Measurements from ENCODE around the gene ZNF778. TPM values are rescaled to one million over a fixed set of nuclear protein-coding genes. Genes with fewer than 3 reads are reported as not detected.
"Not testable (repeated sequence)": the region's sequence is repeated elsewhere in the genome, so short reads cannot be mapped to it uniquely, and the experiment has no call there.

The ZNF778 gene
- polyA plus RNA-seq, 1 donor = 4.3 TPM

- H3K27me3 ChIP-seq (ENCODE audit: control insufficient read depth, insufficient read depth, low read length) = no peaks in the 10 kb centered on the region
- no CpG with 5 or more reads among the region's 19 CpGs for WGBS (ENCODE audit: insufficient coverage, low lambda C conversion rate)
- peaks cover 16% of the 10 kb centered on the region for H3K9me3 ChIP-seq (ENCODE audit: control insufficient read depth, low read depth, low read length)
- no peak for DNase-seq
- no peak overlapping the region for H3K27ac ChIP-seq (ENCODE audit: low read length)
- peaks cover 38% of the 10 kb centered on the region for H3K36me3 ChIP-seq (ENCODE audit: control insufficient read depth, insufficient read depth, low read length)
- no peak overlapping the region for H3K4me3 ChIP-seq (ENCODE audit: low read length)
- H3K4me1 ChIP-seq (ENCODE audit: control insufficient read depth, insufficient read depth, low read length) = no peaks in the 10 kb centered on the region
These were observed 47.5 kb downstream of the ZNF778 start for GRCh38 chr16:89264800-89265550.

GRCh38 chr16:89265647-89266046 is 48.1 kb downstream of the ZNF778 start:
- Histone ChIP-seq H3K4me1 (ENCODE audit: control insufficient read depth, insufficient read depth, low read length) (no peaks in the 10 kb centered on the region), H3K27me3 (ENCODE audit: control insufficient read depth, insufficient read depth, low read length) (no peaks in the 10 kb centered on the region), H3K9me3 (ENCODE audit: control insufficient read depth, low read depth, low read length) (peaks cover 16% of the 10 kb centered on the region), H3K4me3 (ENCODE audit: low read length) (no peak overlapping the region), H3K36me3 (ENCODE audit: control insufficient read depth, insufficient read depth, low read length) (peaks cover 44% of the 10 kb centered on the region), H3K27ac (ENCODE audit: low read length) (no peak overlapping the region)
- DNase-seq = no peak
- no CpG with 5 or more reads among the region's 21 CpGs for WGBS (ENCODE audit: insufficient coverage, low lambda C conversion rate)

- no peak for DNase-seq
- H3K9me3 ChIP-seq (ENCODE audit: control insufficient read depth, low read depth, low read length) = peaks cover 16% of the 10 kb centered on the region
- H3K27me3 ChIP-seq (ENCODE audit: control insufficient read depth, insufficient read depth, low read length) = no peaks in the 10 kb centered on the region
- no peak overlapping the region for H3K27ac ChIP-seq (ENCODE audit: low read length)
- no CpG with 5 or more reads among the region's 17 CpGs for WGBS (ENCODE audit: insufficient coverage, low lambda C conversion rate)
- H3K36me3 ChIP-seq (ENCODE audit: control insufficient read depth, insufficient read depth, low read length) = peaks cover 54% of the 10 kb centered on the region
- no peak overlapping the region for H3K4me3 ChIP-seq (ENCODE audit: low read length)
- no peaks in the 10 kb centered on the region for H3K4me1 ChIP-seq (ENCODE audit: control insufficient read depth, insufficient read depth, low read length)
These were observed 49.1 kb downstream of the ZNF778 start for GRCh38 chr16:89266521-89267134.

- WGBS (ENCODE audit: insufficient coverage, low lambda C conversion rate) = no CpG with 5 or more reads among the region's 15 CpGs
- not testable (repeated sequence) for H3K27ac ChIP-seq (ENCODE audit: low read length); DNase-seq; H3K4me1 ChIP-seq (ENCODE audit: control insufficient read depth, insufficient read depth, low read length); H3K4me3 ChIP-seq (ENCODE audit: low read length); H3K27me3 ChIP-seq (ENCODE audit: control insufficient read depth, insufficient read depth, low read length); H3K9me3 ChIP-seq (ENCODE audit: control insufficient read depth, low read depth, low read length)
- H3K36me3 ChIP-seq (ENCODE audit: control insufficient read depth, insufficient read depth, low read length) = peaks cover 64% of the 10 kb centered on the region
These were observed 50.2 kb downstream of the ZNF778 start for GRCh38 chr16:89267746-89268145.

GRCh38 chr16:89268585-89268984 is 51.1 kb downstream of the ZNF778 start:
- Histone ChIP-seq H3K36me3 (ENCODE audit: control insufficient read depth, insufficient read depth, low read length) (peaks cover 71% of the 10 kb centered on the region), H3K4me3 (ENCODE audit: low read length) (no peak overlapping the region), H3K27ac (ENCODE audit: low read length) (no peak overlapping the region), H3K27me3 (ENCODE audit: control insufficient read depth, insufficient read depth, low read length) (no peaks in the 10 kb centered on the region), H3K9me3 (ENCODE audit: control insufficient read depth, low read depth, low read length) (no peaks in the 10 kb centered on the region), H3K4me1 (ENCODE audit: control insufficient read depth, insufficient read depth, low read length) (no peaks in the 10 kb centered on the region)
- no peak for DNase-seq
- WGBS (ENCODE audit: insufficient coverage, low lambda C conversion rate) = 88% methylated on average over 1 of the region's 19 CpGs

- Histone ChIP-seq H3K27me3 (ENCODE audit: control insufficient read depth, insufficient read depth, low read length) (no peaks in the 10 kb centered on the region), H3K27ac (ENCODE audit: low read length) (no peak overlapping the region), H3K4me1 (ENCODE audit: control insufficient read depth, insufficient read depth, low read length) (no peaks in the 10 kb centered on the region), H3K9me3 (ENCODE audit: control insufficient read depth, low read depth, low read length) (no peaks in the 10 kb centered on the region), H3K4me3 (ENCODE audit: low read length) (no peak overlapping the region), H3K36me3 (ENCODE audit: control insufficient read depth, insufficient read depth, low read length) (peaks cover 77% of the 10 kb centered on the region)
- no peak for DNase-seq
- 94% methylated on average over 2 of the region's 14 CpGs for WGBS (ENCODE audit: insufficient coverage, low lambda C conversion rate)
These were observed 51.7 kb downstream of the ZNF778 start for GRCh38 chr16:89268987-89269735.

- no peak for DNase-seq
- H3K27ac ChIP-seq (ENCODE audit: low read length) = no peak overlapping the region
- H3K4me3 ChIP-seq (ENCODE audit: low read length) = no peak overlapping the region
- no peaks in the 10 kb centered on the region for H3K27me3 ChIP-seq (ENCODE audit: control insufficient read depth, insufficient read depth, low read length)
- WGBS (ENCODE audit: insufficient coverage, low lambda C conversion rate) = no CpG with 5 or more reads among the region's 27 CpGs
- H3K9me3 ChIP-seq (ENCODE audit: control insufficient read depth, low read depth, low read length) = no peaks in the 10 kb centered on the region
- no peaks in the 10 kb centered on the region for H3K4me1 ChIP-seq (ENCODE audit: control insufficient read depth, insufficient read depth, low read length)
- H3K36me3 ChIP-seq (ENCODE audit: control insufficient read depth, insufficient read depth, low read length) = peaks cover 82% of the 10 kb centered on the region
These were observed 52.5 kb downstream of the ZNF778 start for GRCh38 chr16:89269805-89270665.

GRCh38 chr16:89270666-89271345 is 53.3 kb downstream of the ZNF778 start:
- H3K27me3 ChIP-seq (ENCODE audit: control insufficient read depth, insufficient read depth, low read length) = no peaks in the 10 kb centered on the region
- no peak overlapping the region for H3K27ac ChIP-seq (ENCODE audit: low read length)
- peaks cover 82% of the 10 kb centered on the region for H3K36me3 ChIP-seq (ENCODE audit: control insufficient read depth, insufficient read depth, low read length)
- DNase-seq = no peak
- no peaks in the 10 kb centered on the region for H3K4me1 ChIP-seq (ENCODE audit: control insufficient read depth, insufficient read depth, low read length)
- WGBS (ENCODE audit: insufficient coverage, low lambda C conversion rate) = no CpG with 5 or more reads among the region's 32 CpGs
- H3K4me3 ChIP-seq (ENCODE audit: low read length) = no peak overlapping the region
- no peaks in the 10 kb centered on the region for H3K9me3 ChIP-seq (ENCODE audit: control insufficient read depth, low read depth, low read length)

- Histone ChIP-seq H3K4me1 (ENCODE audit: control insufficient read depth, insufficient read depth, low read length) (no peaks in the 10 kb centered on the region), H3K4me3 (ENCODE audit: low read length) (no peak overlapping the region), H3K36me3 (ENCODE audit: control insufficient read depth, insufficient read depth, low read length) (peaks cover 83% of the 10 kb centered on the region), H3K27ac (ENCODE audit: low read length) (no peak overlapping the region), H3K27me3 (ENCODE audit: control insufficient read depth, insufficient read depth, low read length) (no peaks in the 10 kb centered on the region), H3K9me3 (ENCODE audit: control insufficient read depth, low read depth, low read length) (no peaks in the 10 kb centered on the region)
- no peak for DNase-seq
- WGBS (ENCODE audit: insufficient coverage, low lambda C conversion rate) = 80% methylated on average over 1 of the region's 6 CpGs
These were observed 55.1 kb downstream of the ZNF778 start for GRCh38 chr16:89272631-89273030.
